NCI-H1436 (cell line): ENCODE measurements around the gene ADAMTS17.

Source experiments
- DNase-seq: peaks from one replicate; lab custom pipeline; 2025; lab: John Stamatoyannopoulos, UW

The ADAMTS17 gene

GRCh38 chr15:99978426-99978825, 363.3 kb downstream of the ADAMTS17 start:
- no peak for DNase-seq

GRCh38 chr15:99977929-99978328, 363.8 kb downstream of the ADAMTS17 start:
- no peak for DNase-seq

- no peak for DNase-seq
Measured at GRCh38 chr15:99976811-99977271, 364.9 kb downstream of the ADAMTS17 start.

GRCh38 chr15:99976000-99976399, 365.8 kb downstream of the ADAMTS17 start:
- DNase-seq, result no peak

- DNase-seq, result no peak
Measured at GRCh38 chr15:99974246-99974645, 367.5 kb downstream of the ADAMTS17 start.

- no peak for DNase-seq
Measured at GRCh38 chr15:99973351-99973750, 368.4 kb downstream of the ADAMTS17 start.

- DNase-seq, result no peak
Measured at GRCh38 chr15:99970891-99971430, 370.8 kb downstream of the ADAMTS17 start.

- no peak for DNase-seq
Measured at GRCh38 chr15:99969261-99969920, 372.4 kb downstream of the ADAMTS17 start.

GRCh38 chr15:99967841-99968371, 373.9 kb downstream of the ADAMTS17 start:
- no peak for DNase-seq

- DNase-seq, result no peak
Measured at GRCh38 chr15:99966815-99967214, 375.0 kb downstream of the ADAMTS17 start.

- DNase-seq, result no peak
Measured at GRCh38 chr15:99965376-99965775, 376.4 kb downstream of the ADAMTS17 start.

- no peak for DNase-seq
Measured at GRCh38 chr15:99963976-99964375, 377.8 kb downstream of the ADAMTS17 start.

- DNase-seq, result no peak
Measured at GRCh38 chr15:99963096-99963825, 378.5 kb downstream of the ADAMTS17 start.

GRCh38 chr15:99962006-99962561, 379.7 kb downstream of the ADAMTS17 start:
- no peak for DNase-seq

GRCh38 chr15:99961011-99961441, 380.7 kb downstream of the ADAMTS17 start:
- DNase-seq, result no peak

GRCh38 chr15:99959326-99959725, 382.4 kb downstream of the ADAMTS17 start:
- DNase-seq, result no peak

- DNase-seq, result no peak
Measured at GRCh38 chr15:99958426-99959097, 383.2 kb downstream of the ADAMTS17 start.

- no peak for DNase-seq
Measured at GRCh38 chr15:99957642-99958013, 384.1 kb downstream of the ADAMTS17 start.

- no peak for DNase-seq
Measured at GRCh38 chr15:99956820-99957641, 384.7 kb downstream of the ADAMTS17 start.

- DNase-seq, result no peak
Measured at GRCh38 chr15:99956022-99956775, 385.6 kb downstream of the ADAMTS17 start.
